GM20431 (cell line): ENCODE results near the gene ZNF367.
"Not testable (repeated sequence)": the region's sequence is repeated elsewhere in the genome, so short reads cannot be mapped to it uniquely, and the experiment has no call there.

ENCODE experiments used
- in situ Hi-C: fragments of 300-500 bp; cut with MseI, MboI; formaldehyde crosslinking; loops from one replicate; pipeline ENCODE4 v1.15.0; 2020; ENCODE audit warnings: low sequenced_read_pairs; ENCODE audit not compliant: unreplicated experiment

The ZNF367 gene

DNA sequence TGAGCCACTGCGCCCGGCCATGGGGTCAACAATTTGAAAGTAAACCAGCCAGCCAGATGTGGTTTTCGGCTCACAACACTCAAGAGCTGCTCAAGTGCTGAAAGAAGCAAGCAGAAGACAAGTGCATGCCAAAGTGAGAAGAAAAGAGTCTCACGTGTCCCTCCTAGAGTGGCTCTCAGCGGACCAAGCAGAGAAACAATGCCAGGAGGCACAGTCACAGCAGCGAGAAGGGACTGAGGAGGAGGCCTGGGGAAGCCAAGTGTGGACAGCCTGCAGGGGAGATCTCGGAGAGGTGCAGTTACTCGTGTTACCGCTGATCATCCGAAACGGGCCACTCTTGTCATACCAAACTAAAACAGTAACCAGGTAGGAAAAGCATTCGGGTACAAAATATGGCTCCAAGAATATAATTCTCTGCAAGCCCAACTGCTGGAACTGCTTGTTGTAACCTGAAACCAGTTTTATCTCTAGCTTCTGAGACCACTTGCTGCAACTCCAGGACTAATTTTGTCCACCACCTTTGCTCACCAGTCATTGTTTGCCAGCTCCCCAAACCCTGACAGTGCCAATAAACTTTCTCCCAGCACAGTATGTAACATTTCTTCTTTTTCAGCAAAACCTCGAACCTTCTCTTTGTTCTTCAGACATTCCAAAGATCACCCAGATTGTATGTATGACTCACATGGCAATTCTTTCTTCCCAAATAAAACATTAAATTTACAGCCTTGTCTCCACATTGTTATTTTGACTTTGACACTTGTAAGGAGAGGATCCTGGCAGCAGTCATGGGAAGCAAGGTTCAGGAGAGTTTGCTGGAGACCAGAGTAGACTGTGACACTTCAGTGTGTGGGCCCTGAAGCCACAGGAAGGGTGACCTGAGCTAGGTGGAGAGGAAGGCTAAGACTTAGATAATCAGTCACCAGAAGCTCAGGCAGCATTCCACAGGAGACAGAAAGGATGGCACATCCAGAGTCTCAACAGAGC is 41.0 kb downstream of the ZNF367 start:
- in situ Hi-C loops: no loop called here

DNA sequence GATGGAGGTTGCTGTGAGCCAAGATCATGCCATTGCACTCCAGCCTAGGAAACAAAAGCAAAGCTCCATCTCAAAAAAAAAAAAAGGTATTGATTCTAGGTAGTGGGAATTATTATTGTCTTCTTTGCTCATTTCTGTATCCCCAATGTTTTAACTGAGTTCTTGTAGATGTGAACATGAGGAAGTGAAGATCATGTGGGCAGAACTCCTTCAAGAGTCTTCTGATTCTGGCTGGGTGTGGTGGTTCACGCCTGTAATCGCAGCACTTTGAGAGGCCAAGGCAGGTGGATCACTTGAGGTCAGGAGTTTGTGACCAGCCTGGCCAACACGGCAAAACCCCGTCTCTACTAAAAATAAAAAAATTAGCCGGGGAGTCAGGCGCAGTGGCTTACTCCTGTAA is 42.7 kb downstream of the ZNF367 start:
- in situ Hi-C loops: not testable (repeated sequence)

GRCh38 chr9:96367943-96368342 is 50.2 kb downstream of the ZNF367 start:
- in situ Hi-C loops: no loop called here

DNA sequence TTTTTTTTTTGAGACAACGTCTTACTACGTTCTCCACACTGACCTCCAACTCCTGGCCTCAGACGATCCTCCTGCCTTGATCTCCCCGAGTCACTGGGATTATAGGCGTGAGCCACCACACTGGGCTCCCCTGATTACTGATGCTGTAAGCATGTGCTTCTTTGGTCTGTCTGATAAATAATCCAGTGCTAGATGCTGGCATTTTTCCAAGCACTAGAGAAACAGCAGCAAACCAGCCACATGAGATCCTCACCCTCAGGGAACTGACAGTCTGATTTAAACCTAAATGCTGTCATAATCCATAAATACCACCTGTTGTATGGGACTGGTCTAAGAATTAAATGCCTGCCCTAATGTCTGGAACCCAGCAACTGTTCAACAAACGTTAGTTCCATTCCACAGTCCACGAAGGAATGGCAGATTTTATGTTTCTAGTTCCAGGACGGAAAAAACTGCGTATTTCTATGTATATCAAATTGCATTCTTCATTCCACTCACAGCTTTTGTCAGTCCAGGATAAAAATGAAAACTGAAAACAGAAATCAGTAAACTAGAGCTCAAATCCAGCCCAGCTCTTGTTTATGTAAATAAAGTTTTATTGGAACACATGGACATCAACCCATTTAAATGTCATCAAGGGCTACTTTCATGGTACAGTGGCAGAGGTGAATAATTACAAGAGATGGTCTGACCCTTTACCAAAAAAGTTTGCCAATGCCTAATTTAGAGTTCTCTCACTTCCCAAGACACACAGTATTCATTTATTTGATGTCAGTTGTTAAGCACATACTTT is 54.8 kb downstream of the ZNF367 start:
- in situ Hi-C loops: no loop called here

DNA sequence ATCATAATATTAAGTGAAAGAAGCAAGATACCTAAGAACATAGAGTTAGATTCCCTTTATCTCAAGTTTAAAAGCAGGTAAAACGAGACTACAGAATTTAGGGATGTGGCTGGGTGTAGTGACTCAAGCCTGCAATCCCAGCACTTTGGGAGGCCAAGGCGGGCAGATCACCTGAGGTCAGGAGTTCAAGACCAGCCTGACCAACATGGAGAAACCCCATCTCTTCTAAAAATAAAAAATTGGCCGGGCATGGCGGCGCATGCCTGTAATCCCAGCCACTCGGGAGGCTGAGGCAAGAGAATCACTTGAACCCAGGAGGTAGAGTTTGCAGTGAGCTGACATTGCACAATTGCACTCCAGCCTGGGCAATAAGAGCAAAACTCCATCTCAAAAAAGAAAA is 56.1 kb downstream of the ZNF367 start:
- in situ Hi-C loops: not testable (repeated sequence)

GRCh38 chr9:96361668-96362067 is 56.5 kb downstream of the ZNF367 start:
- in situ Hi-C loops: no loop called here

GRCh38 chr9:96360976-96361375 is 57.2 kb downstream of the ZNF367 start:
- in situ Hi-C loops: no loop called here

DNA sequence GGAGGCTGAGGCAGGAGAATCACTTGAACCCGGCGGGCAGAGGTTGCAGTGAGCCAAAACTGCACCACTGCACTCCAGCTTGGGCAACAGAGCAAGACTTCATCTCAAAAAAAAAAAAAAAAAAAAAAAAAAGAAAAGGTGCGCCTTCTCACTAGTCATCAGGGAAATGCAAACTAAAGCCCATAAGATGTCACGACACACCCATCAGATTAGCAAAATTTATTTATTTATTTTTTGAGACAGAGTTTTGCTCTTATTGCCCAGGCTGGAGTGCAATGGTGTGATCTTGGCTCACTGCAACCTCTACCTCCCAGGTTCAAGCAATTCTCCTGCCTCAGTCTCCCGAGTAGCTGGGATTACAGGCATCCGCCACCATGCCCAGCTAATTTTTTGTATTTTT is 57.6 kb downstream of the ZNF367 start:
- in situ Hi-C loops: not testable (repeated sequence)

GRCh38 chr9:96350866-96351265 is 67.3 kb downstream of the ZNF367 start:
- in situ Hi-C loops: no loop called here

DNA sequence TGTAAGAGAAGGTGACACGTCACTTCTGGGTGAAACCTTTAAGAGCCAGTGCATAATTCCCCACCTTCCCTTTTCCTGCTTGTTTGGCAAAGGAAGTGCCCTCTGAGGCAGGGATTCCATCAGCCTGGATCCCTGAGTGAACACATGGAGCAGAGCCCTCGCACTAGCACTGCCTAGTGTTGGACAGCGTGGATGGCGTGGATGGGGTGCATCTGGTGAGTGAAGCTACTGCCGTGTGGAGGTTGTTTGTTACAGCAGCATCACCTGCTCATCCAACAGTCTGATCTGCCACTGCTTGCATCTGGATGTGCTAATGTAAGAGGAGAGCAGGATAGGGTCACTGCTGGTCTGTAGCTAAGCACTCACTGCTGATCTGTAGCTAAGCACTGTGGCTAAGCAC is 69.9 kb downstream of the ZNF367 start:
- in situ Hi-C loops: loop anchor here (25.0 kb wide), 1 partner anchor 314 kb away; the partner anchor contains the start of gene PRXL2C

- in situ Hi-C loops: loop anchor here (25.0 kb wide), 1 partner anchor 317 kb away; the partner anchor contains the start of gene PRXL2C
Measured at GRCh38 chr9:96345551-96345950, 72.6 kb downstream of the ZNF367 start.

GRCh38 chr9:96344458-96345180 is 73.6 kb downstream of the ZNF367 start:
- in situ Hi-C loops: loop anchor here (25.0 kb wide), 1 partner anchor 318 kb away; the partner anchor contains the start of gene PRXL2C

- in situ Hi-C loops: loop anchor here (25.0 kb wide), 1 partner anchor 319 kb away; the partner anchor contains the start of gene PRXL2C
Measured at GRCh38 chr9:96343515-96344360, 74.4 kb downstream of the ZNF367 start.

DNA sequence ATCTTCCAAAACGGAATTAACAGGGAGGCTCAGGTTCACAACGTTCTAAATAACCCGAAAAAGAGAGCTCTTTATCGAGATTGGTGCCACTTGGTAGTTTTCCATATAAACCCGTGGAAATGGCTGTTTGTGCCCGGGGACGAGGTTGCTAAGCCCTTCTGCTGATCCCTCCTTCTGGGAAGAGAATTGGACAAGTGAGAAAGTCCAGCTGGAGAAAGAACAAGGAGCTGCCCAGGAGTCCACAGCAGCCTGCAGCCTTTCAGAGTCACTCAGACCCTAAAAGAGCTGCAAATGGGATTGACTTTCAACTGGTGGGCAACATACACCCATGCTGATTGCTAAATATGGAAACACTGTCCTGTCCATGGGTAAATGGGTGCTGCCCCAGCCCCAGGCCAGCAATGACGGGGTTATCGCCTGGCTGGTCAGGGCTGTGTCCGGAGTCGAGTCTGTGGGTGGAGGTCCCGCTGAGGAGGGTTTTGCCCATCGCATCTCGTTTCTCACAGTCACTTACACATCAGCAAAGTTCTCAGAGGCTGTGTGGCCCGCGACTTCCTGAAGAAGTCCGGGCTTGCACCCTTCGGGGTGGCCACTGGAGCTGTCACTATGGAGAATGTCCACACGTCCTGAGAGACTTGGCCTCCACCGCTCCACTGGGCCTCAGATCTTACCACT is 75.5 kb downstream of the ZNF367 start:
- in situ Hi-C loops: loop anchor here (25.0 kb wide), 1 partner anchor 320 kb away; the partner anchor contains the start of gene PRXL2C

DNA sequence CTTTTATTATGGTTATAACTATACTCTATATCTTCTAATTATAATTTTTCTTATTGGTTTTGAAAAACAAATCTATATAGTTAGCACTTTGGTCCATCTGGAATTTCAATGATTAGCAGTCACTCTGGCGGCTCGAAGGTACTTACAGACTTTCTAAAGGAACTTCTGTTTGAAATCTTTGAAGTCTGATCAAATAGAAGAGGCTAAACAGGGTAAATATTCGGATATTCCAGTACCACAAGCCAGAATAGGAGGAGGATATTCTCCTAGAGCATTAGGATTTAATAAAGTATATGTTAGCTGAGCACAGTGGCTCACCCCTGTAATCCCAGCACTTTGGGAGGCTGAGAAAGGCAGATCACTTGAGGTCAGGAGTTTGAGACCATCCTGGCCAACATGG is 77.5 kb downstream of the ZNF367 start:
- in situ Hi-C loops: loop anchor here (25.0 kb wide), 1 partner anchor 322 kb away; the partner anchor contains the start of gene PRXL2C

GRCh38 chr9:96338299-96338698 is 79.9 kb downstream of the ZNF367 start:
- in situ Hi-C loops: loop anchor here (25.0 kb wide), 1 partner anchor 324 kb away; the partner anchor contains the start of gene PRXL2C
